Glomerular visceral epithelial cell (primary cell): ENCODE results near the gene HCRT.
"Not testable (repeated sequence)": the region's sequence is repeated elsewhere in the genome, so short reads cannot be mapped to it uniquely, and the experiment has no call there.

ENCODE experiments used
- DNase-seq: peaks from one replicate; pipeline ENCODE4 v3.0.0-alpha.2; 2016; ENCODE audit errors: extremely low spot score

Gene HCRT

DNA sequence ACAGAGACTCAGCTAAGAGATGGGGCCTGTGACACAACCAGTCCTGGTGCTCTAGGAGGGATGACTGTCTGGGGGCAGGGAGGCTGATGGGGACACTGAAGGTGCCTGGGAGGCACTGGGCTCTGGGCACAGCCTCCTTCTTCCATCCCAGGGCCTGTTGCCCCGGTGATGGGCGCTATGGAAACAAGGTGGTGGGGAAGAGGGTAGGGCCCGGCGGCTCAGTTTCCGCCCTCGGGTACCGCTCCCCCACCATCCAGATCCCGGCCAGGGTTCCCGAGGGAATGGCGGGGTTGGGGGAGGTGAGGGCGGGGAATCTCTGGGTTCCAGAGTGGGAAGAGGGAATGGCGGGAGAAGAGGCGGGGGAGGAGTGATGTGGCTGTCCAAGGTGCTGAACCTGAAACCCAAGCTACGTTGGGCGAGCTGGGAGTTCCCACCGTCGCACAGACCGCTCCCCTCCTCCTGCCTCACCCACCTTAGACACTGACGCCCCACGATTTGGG lies 5.3 kb downstream of the HCRT start:
- DNase-seq = no peak

DNA sequence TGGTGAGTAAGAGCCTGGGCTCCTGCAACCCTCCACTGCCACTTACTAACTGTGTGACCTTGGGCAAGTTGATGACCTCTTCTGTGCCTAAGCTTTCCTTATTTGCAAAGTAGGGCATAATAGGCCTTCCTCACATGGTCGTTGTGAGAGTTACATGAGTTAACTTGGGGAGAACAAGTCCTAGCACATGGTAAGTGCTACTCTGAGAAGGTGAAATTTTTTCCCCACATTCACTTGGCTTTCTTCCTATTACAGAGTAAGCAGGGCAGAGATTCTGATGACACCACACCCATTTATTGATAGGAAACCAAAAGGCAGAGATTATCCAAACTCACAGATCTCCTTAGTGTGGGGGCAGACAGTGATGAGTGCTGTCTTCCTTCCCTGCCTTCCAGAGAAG lies 5.9 kb downstream of the HCRT start:
- no peak for DNase-seq

DNA sequence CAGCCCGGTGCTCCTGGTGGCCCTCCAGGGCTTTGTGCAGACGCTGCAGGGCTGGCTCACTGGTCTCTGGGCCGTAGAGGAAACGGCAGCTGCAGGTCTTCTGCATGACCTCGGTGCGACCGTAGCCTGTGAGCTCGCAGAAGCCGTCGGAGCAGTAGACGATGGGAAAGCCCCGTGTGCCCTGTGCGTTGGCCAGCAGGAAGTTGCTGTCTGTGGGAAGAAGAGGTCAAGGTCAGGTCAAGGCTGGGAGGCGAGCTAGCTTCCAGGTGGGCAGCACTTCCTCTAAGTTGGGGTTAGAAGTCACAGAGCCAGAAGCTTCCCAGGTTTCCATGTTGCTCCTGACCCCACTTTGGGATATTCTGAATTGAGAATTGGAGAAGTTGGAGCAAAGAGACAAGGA lies 6.4 kb downstream of the HCRT start:
- no peak for DNase-seq

DNA sequence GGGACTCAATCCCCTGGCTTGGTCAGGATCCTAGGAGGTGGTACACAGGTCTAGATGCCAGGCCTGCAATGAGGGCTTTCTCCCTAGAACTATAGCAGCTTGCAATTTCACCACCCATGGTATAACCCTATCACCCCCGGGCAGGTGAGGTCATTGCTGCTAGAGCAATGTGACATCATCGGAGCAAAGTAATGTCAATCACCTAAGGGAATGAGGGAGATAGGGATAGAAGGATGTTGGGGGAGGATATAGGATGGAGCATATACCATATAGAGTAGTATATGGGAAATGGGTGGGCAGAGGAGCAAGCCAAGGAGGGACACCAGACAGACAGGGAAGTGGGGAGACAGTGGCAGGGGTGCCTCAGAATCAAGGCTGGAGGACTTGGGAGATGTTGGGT lies 7.6 kb downstream of the HCRT start:
- no peak for DNase-seq

DNA sequence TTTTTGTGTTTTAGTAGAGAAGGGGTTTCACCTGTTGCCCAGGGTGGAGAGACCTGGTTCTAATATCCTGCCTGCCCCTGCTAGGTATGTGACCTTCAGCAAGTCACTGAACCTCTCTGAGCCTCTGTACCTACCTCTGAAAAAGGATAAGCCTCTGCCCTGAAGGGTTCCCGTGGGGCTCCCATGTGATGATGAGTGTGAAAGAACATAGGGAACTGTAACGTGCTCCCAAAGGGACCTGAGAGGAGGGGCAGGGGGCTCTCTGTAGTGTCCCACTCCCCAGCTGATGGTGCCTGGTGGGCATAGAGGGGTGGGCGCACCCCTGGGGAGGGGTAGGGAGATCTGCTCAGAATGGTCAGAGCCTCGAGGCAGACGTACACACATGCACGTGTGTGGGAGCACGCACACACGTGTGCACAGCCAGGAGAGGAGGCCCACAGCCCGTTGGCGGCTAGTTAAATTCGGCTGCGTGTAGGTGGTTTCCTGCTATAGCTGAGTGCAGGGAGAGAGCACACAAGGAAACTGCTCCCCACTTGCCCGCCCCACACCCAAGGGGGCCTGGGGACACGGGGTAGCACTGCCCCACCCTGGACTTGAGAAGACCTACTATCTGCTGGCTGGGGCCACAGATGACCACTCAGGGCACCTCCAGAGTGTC lies 11.0 kb downstream of the HCRT start:
- no peak for DNase-seq

DNA sequence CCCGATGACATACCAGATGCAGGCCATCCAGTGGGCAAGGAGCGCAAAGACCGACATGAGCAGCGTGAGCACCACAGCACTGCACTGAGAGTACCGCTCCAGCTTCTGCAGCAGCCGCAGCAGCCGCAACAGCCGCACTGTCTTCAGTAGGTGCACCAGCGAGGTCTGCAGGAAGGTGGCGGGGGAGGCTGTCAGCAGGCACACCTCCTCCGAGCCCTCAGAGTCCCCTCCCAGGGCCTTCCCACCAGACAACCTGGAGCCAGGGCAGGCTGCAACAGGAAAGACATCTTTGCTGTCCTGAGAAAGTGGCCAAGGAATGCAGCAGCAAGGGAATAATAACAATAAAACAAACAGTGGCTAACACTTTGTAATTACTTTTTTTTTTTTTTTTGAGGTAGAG lies 13.4 kb downstream of the HCRT start:
- DNase-seq = no peak

DNA sequence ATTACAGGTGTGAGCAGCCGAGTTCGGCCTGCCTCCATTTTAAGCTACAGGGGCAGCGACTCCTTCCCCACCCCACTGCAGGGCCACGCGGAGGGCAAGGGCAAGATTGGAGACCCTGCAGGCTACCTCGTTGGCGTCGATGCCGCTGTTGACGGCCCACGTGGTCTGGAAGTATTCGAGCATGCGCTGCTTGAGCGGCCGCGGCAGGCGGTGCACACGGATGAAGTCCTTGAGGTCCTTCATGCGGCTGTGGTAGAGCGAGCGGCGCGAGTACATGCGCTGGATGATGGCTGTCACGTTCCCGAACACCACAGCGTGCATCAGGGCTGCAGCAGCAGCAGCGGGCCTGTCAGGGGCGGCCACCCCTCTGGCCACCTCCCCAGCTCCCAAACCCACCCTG lies 15.9 kb downstream of the HCRT start:
- DNase-seq = no peak

DNA sequence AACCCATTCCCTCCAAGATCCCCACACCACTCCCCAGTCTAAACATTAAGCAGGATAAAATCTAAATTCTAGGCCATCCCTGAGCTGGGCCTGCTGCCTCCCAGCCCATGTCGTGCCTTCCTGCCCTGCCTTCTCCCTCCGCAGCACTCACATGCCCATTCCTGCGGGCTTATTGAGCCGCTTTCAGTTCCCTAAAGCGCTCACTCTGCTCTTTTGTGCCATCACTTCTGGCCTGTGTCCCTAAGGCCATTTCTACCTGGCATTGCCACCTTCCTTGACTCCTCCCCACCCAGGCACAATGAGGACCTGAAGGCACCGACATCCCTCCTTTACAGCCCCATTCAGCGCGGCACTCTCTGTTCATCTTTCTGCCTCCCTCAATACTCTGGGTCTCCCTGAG lies 17.4 kb downstream of the HCRT start:
- DNase-seq = no peak

DNA sequence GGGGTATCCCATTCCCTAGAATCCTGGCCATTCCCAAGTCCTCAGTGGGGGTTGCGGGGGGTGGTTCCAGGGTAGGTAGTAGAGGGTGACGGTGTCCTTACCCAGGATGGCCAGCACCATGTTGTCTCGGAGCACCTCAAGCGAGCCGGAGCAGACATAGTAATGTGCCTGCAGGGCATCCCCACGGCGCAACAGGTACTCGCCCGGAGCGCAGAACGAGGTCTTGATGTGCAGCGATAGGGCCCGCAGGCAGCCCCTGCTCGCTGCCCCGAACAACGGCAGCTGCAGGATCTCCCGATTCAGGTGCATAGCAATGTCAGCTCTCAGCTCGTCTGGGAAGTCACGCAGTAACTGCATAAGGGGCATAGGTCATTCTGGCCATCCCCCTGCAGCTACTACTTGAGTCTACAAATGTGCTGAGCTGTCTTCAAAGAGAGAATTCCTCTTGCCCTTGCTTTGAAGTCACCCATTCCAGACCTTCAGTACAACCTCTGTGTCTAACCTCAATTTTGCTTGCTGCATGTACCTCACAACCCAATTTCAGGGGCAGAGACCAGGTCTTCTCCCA lies 19.0 kb downstream of the HCRT start:
- no peak for DNase-seq

DNA sequence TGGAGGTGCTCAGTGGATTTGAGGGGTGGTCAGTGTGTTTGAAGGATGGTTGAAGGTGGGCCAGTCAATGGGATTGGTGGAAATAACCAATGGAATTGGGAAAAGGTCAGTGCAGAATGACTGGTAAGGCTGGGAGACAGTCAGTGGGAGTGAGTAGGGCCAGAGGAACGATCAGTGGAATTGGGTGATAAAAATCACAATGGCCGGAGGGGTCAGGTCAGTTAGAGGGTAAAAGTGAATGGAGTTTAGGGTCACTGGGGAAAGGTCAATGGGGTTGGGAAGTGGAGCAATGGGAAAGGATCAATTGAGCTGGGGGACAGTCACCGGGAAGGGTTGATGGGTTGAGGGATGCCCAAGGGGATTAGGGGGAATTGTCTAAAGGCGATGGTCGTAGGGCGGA lies 19.5 kb downstream of the HCRT start:
- DNase-seq = no peak

DNA sequence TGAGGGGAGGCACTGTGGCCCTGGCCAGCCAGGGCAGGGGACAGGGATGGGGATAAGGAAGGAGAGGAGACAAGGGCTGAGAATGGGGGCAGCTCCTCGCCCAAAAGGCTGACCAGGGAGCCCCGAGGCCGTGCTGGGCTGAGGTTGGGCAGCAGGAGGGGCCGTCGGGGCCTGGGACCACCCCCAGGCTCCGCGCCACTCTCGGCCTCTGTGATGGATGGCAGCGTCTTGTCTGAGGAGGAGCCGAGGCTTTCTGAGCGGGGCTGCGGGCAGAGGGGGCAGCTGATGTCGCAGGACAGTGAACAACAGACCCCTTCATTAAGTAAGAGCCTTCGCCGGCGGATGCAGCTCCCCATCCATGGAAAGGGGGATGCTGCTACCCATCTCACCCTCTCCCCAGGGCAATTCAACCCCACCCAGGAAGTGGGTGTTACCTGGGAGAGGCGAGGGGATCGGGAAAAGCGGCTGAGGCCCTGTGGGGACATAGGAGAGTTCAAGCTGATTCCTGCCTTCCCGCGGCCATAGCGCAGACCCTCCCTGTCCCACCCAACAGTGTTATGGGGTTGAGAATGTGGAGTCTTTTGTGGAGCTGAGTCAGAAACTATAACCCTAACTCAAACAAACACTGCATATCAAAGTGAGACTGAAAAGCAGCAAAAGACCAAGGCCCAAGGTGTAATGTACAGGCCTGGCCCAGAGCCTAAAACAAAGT lies 21.4 kb downstream of the HCRT start:
- no peak for DNase-seq

DNA sequence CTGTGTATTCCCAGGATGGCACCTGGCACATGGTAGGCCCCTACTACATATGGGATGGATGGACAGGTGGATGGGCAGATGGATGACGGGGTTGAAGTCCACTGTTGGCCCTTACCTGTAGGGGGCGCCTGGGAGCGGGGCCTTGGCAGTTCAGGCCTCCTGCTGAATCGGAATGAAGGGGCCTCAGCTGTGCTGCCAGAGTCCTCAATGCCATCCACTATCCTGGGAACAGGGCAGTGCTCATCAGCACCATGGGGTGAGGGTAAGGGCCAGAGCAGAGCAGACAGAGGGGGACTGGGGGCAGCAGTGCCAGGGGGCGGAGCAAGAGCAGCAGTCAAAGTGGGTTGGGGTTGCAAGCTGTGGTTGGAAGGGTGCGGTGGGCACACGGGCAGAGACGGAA lies 22.1 kb downstream of the HCRT start:
- no peak for DNase-seq

DNA sequence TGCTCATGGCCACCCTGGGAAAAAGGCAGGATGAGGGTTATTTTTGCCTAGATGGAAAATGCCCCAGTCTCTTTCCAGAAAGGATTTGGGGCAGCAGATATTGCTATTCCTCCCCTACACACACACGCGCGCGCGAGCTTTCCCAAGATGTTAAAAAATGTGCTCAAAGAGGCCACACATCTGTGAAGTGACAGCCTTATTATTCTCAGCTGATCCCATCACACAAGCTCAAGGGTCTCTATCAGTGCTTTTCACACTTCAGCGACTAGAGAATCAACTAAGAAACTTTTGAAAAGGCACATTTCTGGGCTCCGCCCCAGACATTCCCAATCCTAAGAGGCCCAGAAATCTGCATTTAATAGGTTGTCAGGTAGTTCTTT lies 24.7 kb downstream of the HCRT start:
- DNase-seq = no peak

DNA sequence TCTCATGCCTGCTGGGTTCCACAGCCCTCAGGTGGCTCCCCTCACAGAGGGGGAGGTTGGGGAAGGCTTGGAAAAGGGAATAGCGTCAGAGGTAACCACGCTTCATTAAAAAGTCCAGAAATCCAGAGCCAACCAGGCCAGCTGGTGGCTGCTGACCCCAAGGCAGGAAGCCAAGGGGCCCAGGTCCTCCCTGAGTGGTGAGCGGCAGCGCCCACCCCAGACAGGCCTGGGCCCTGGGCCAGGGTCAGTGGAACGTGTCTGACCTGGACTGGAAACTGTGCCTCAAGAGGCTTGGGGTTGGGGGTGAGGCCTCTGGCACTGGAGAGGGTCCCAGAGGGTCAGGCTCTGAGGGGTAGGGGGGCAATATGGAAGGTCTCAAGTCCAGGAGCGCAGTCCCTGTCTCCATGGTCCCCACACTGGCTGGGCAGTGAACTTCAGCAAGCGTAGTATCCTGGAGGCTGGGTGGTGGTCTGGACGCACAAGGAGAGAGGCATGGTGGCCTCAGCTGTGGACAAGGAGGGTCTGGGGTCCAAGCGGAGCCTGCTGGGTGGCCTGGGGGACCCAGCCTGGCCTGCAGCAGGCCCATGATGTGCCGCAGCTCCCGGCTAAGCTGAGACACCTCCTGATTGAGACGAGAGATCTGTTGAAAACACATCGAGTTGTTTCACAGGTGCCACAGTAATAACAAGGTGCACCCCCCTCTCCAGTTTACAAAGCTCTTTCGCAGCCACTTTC lies 25.3 kb downstream of the HCRT start:
- no peak for DNase-seq

DNA sequence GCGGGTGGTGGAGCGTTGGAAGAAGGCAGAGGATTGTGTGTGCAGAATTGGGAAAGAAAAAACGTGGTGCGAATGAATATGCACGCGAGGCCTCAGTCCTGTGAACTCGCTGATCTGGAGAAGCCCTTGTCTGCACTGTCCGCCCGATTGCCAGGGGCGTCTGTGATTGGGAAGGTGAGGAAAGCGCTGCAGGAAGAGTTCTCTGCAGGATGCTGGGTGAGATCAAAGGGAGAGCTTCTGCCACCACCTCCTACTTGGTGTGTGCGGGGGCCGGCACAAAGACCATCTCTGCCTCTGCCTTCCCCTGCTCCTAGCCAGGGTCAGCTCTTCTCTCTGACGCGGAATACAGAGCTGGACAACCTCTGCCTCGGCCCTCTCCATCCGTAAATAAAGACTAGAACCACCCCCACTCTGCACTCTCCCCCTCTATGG lies 29.6 kb downstream of the HCRT start:
- DNase-seq = no peak

DNA sequence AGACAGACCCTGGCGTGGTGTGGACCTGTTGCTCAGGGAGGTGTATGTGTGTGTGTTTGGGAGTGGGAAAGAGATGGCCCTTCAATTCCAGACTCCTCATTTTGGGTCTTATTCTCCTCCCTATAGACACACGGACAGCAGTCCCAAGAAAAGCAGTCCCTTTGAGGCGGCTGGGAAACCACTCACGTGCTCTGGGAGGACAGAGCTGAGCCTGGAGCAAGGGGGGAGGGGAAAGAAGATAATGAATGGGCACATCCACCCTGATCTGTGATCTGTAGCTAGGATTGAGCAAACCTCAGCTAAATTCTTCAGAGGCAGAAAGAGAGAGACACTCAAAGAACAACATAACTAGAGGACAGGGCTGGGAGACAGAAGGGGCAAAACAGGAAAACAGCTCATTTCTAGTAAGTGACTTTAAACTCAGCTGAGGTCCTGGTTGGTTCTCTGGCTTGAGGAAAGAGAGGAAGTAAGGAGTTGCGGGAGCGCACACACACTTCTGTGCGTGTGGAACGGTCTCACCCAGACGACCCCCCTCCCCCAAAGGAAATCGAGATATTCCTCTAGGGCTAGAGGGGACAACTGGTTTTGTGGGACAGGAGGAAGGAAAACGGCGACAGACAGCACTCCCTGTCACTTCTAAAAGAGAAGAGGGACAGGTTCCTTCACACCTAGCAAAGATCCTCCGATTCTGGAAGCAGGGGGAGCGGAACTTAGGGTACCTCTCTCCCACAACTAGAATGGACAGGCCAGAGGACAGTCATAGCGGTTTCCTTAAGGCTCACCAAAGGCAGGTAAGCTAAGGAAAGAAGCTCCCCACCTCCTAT lies 31.1 kb downstream of the HCRT start:
- no peak for DNase-seq

DNA sequence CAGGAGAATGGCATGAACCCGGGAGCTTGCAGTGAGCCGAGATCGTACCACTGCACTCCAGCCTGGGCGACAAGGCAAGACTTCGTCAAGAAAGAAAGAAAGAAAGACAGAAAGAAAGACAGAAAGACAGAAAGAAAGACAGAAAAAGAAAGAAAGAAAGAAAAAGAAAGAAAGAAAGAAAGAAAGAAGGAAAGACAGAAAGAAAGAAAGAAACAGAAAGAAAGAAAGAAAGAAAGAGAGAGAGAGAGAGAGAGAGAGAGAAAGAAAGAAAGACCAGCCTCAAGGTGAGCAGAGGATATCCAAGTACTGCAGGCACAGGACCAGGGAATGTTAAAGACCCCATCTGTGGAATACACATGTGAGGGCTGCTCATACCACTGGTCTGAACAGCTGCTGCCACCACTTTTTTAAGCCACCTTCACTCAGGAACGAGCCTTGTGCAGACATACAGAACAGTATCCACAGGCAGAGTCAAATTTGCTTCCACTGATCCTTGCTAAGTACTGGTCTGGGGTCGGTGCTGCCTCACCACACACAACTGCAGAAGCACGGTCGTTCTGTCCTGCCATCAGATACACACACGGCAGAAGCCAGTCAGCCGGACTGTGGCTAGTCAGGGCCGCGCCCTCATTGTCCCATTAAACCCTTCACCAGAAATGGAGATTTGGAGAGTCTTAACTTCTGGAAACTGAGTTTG lies 38.2 kb downstream of the HCRT start:
- no peak for DNase-seq

DNA sequence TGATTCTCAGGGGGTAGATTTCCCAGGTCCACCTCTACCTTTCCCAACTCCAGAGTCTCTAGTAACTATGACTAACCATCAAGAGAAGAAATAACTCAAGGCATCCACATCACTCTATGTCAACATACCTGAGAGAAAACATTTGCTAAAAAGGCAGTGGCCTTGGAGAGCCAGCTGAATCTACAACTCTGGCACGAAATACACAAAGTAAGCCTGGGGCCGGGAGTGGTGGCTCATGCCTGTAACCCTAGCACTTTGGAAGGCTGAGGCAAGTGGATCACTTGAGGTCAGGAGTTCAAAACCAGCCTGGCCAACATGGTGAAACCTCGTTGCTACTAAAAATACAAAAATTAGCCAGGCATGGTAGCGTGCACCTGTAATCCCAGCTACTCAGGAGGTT lies 42.1 kb downstream of the HCRT start:
- not testable (repeated sequence) for DNase-seq

DNA sequence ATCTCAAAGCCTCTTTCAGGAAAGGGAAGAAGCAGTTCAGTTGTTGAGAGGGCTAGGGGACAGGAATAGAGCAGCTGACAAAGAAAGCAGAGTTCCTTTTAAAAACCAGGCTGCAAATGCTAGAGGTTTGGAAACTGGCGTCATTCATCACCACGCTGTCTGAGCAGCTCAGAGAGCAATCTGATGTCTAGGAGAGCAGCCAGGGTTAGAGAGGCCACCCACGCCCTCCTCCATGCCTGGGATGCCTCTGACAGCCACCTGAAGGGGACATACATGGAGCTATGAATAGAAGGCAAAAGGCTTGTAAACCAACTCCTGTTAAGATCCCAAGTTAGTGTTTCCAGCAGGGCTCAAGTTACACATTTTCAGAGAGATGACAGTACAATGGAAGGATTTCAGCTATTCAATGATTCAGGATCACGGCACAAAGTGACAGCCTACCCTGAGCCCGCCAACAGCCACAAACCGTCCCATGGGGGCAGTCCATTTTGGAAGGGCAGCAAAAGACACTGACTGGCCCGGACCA lies 42.8 kb downstream of the HCRT start:
- DNase-seq = no peak

DNA sequence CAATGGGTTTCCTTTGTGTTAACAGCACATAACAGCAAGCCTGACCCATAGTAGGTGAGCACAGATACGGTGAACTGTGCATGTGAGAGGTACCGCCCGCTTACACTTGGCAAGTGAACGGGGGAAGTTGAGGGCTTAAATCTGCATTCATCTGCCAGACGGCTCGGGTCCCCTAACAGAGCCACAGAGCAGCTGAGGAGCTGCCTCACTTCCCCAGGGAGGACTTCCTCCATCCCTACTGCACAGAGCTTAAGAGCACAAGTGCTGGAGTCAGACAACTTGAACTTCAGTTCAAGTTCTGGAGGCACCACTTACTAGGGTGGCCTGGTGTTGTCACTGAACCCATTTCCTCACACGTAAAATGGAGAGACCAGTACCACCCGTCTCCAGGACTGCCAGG lies 43.9 kb downstream of the HCRT start:
- no peak for DNase-seq

DNA sequence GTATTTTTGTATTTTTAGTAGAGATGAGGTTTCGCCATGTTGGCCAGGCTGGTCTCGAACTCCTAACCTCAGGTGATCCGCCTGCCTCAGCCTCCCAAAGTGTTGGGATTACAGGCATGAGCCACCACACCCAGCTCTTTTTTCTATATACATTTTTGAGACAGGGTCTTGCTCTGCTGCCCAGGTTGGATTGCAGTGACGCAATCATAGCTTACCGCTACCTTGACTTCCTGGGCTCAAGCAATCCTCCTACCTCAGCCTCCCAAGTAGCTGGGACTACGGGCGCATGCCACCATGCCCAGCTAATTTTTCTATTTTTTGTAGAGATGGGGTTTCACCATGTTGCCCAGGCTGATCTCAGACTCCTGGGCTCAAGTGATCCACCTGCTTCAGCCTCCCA lies 44.6 kb downstream of the HCRT start:
- DNase-seq = not testable (repeated sequence)
